Measurements from ENCODE around the gene ZDHHC8.

ZDHHC8 gene

DNA sequence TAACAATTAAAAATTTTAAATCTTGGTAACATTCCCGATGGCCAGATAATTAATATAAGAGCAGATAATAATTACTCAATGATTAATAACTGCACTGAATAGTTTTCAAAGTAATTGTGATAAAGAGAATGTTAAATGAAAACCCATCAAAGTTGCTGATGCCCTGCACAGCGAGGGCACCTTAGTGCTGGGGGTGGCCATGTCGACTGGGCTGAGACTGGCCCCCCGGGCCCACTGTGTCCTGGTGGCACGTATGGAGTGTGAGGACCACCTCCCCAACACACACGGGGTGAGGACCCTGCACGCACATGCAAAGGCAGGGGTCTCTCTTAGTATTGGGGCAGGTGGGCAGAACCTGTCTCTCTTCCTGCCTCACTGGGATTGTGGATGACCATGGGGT lies 34.3 kb downstream of the ZDHHC8 start:
- no peak for DNase-seq

- no peak for DNase-seq
Observed at GRCh38 chr22:20166703-20167102, 35.1 kb downstream of the ZDHHC8 start.

DNA sequence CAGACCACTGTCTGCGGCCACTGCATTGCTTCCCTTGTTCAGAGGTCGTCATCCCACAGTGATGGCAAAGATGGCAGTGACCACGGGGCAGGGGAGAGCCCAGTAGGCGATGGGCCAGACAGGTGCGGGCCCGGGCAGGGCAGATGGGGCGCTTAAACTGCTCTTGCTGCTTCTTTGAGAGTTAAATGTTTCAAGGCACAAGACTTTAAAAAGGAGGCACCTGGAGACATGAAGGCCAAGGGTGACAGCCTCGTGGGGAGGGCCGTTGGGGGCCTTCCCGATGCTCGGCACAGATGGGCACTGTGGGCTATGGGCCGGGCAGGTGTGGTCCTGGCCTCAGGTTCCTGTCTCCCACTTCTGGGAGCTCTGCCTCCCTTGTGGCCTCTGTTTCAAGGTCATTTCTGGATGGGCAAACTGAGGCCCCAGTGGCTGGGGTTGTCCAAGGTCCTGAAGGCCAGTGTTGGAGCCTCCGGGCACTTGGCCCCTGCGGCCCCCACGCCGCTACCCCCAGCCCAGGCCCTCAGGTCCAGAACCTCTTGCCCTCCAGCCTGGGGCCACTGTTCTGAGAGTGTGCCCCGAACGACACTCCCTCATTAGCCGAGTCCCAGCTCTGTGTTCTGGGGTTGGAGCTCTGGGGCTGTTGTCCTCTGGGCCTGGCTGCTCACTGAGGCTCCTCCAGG lies 36.2 kb downstream of the ZDHHC8 start:
- DNase-seq, result no peak

- DNase-seq, result no peak
Observed at GRCh38 chr22:20169253-20169822, 37.7 kb downstream of the ZDHHC8 start.

DNA sequence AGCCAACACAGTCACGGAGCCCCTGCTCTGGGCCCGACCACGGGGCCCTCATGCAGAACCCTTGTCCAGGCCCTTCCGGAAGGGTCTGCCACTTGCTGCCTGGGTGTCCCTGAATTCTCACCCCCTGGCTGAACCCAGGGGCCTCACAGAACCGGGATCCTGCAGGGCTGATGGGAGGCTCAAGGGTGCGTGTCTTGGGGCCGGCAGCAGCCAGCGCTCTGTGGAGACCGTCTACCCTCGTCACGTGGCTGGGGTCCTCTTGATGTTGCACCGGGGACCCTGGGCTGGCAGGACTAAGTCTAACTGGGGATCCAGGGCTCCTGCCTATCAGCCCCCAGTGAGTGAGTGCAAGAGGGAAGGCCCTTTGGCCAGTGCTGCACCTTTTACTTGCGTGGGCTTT lies 38.6 kb downstream of the ZDHHC8 start:
- no peak for DNase-seq

DNA sequence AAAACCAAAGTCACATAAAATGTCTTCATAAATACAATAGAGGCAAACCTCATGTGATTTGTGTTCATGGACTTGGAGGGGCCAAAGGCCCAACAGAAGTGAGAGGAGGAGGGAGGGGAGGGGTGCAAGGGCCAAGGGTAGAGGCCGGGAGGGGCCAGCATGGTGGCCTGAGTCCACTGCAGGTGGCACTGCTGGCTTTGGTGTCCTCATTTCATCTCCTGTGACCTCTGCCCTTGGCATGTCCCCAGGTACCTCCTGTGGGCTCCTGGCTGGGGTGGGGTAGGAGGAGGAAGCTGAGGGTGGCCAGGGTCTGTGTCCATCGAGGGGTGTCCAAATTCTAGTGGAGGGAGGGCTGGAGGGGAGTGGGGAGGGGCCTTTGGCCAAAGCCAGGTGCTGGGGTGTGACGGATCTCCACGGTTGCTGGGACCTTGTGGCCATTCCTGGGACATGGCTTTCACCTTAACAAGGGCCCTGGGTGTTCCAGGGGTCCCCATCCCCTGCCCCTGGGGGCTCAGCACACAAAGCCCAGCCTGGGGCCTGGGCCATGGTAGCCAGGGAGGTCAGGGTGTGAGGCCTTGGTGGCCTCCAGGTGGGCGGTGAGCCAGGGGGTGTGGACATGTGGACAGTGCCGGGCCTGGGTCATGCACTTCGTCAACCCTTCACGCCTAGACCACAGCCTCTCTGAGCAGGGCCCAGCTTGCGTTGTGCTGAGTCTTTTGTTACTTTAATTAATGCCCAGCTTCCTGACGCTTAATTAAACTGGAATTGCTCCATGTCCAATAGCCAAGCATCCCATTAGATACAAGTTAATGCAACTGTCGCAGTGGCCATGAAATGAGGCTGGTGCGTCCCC lies 39.9 kb downstream of the ZDHHC8 start:
- DNase-seq, result no peak

DNA sequence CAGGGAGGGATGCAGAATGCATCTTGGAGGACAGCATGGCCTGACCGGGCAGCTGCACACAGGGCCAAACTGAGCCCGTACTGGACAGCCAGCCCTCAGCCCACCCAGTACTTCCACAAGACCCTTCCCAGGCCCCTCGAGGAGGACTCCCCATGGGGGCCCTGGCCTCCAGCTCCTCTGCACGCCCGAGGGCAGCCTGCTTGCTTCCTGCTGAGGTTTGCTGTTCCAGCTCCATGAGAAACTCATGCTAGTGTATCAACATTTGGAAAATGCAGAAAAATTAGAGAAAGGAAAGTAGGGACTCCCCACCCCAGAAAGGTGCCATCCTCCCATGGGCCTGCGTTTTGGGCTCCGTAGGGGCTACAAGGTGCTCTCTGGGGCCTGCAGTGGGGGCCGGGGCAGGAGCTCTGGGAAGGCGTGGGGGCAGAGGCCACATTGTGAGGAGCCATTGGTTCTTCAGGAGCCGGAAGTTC lies 40.6 kb downstream of the ZDHHC8 start:
- DNase-seq, result no peak

GRCh38 chr22:20173246-20173645 lies 41.6 kb downstream of the ZDHHC8 start:
- DNase-seq, result no peak

GRCh38 chr22:20173772-20174171 lies 42.2 kb downstream of the ZDHHC8 start:
- DNase-seq, result no peak

- no peak for DNase-seq
Observed at GRCh38 chr22:20174785-20175596, 43.4 kb downstream of the ZDHHC8 start.

DNA sequence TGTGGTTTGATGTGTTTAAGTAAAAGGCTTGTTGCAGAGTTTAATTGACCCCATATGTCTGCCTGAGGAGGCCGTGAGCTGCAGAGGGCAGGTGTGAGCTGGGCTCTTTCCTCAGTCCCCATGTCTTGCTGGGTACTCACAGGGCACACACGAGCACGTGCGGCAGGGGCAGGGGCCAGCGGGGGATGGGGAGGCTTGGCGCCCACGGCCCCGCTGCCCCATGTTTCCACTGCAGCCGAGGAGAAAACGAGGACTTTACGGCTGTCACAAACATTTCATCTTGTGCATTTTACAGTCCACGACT lies 43.9 kb downstream of the ZDHHC8 start:
- DNase-seq, result no peak

DNA sequence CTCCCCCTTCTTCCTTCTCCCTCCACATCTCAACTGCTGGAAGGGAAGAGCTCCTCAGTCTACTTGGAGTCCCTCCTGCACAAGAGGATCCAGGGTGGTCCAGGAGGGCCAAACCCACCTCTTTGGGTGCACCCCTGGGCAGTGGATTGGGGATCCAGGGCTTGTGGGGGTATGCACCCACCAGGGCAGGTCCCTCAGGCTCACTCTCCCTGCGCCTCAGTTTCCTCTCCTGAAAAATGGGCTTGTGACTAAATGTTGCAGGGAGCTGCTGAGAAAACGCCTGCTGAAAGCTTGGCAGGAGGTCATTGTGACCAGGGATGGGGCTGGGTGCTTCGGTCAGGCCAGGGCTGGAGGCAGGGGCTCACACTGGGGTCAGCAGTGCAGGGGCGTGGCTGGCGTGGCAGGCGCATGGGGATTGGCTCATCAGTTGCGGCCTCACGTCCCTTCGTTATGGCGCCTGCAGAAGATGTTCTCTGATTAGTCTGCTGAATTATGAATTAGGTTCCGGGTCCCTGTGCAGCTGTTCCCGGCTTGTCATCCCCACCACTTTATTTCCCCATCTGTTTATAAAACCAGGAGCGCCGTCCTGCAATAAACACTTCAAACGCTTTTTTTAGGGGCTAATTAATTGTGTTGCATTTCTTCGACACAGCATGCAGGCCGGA lies 44.9 kb downstream of the ZDHHC8 start:
- no peak for DNase-seq

GRCh38 chr22:20177217-20177911 lies 45.8 kb downstream of the ZDHHC8 start:
- no peak for DNase-seq

GRCh38 chr22:20178075-20178914 lies 46.7 kb downstream of the ZDHHC8 start:
- DNase-seq, result no peak

DNA sequence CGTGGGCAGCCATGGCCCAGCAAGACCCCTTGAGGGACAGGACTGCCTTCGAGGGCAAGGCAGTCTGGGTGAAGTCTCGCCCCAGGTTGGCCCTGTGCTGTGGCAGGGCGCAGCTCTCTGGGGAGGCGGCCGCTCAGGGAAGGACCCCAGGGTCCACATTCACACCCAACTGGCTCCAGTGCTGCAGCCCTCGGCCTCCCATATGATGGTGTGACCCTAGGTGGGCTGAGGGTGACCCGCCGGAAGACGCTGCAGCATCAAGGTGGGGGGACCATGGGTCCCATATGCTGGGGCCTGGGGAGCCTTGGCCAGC lies 47.3 kb downstream of the ZDHHC8 start:
- no peak for DNase-seq

DNA sequence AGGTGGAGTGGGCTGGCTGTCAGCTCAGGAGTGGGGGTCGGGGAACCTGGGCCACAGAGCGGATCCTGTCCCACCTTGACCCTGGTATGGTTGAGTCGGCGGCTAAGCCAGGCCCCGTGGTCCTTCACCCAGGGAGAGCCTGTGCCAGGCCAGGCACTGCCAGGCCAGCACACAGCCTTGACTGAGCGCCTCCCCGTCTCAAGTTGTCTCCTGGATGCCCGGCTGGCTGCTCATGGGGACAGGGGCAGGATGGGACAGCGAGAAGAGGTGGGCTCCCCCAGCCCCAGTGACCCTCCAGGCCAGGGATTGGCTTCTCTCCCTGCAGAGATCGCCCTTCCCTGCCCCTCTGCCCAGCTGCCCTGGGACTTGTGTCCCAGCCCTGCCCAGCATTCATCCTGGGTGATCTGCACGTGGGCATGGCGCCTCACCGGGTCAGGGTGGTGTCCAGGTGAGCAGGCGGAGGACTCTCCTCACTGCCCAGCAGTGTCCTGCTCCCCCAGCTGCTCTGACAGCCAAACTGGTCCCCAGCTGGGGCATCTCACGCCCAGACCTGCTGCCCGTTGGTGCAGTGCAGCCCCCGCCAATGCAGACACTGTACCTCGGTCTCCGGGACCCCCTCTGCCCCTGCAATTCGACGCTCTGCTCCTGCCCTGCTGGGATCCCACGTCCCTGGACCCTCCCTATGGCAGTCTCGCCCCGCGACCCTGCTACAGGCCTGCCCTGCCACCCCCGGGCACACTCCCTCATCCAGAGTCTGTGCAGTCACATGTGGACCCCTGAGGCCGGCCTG lies 48.0 kb downstream of the ZDHHC8 start:
- no peak for DNase-seq

GRCh38 chr22:20180245-20180630 lies 48.6 kb downstream of the ZDHHC8 start:
- DNase-seq, result no peak

DNA sequence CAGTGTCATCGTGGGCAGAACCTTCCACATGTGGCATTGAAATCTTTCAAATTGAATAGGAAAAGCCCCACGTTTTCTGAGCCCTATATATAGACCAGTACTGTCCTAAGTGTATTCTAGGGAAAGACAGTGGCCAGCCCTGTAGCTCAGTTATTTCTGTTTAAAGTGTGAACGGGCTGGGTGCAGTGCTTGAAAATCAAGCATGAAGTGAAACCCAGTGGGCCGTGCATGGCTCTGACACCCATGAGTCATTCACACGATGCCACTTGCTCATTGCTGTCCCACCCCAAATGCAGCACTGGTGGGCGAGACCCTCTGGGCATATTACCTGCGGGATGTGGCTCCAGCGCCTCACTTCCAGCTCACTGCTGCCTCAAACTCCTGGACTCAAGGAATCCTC lies 49.0 kb downstream of the ZDHHC8 start:
- no peak for DNase-seq

- DNase-seq, result no peak
Observed at GRCh38 chr22:20181194-20181883, 49.7 kb downstream of the ZDHHC8 start.

DNA sequence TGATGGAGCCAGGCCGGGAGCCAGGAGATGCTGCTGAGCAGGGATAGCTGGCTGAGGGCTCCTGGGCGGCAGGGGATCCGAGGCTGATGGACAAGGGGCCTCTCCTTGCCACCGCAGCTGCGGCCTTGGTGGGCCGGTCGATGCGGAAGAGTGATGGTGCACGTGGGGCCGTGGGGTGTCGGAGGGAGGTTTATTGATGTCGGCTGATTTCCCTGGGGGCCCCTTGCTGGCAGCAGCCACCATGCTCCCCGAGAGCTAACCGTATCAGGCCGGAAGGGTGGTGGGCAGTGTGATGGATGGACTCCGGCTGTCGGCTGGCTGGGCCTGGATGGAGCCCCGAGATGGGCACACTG lies 50.3 kb downstream of the ZDHHC8 start:
- no peak for DNase-seq

All from NCI-H510A treated with DMSO at 0.1 percent for 48 hours (cell line).